A549 (cell line): Measurements from ENCODE around the gene HMG20B. TPM values are rescaled to one million over a fixed set of nuclear protein-coding genes. Genes with fewer than 3 reads are reported as not detected.

Experiments
- ATAC-seq, 2 experiments: fragments of 200-7000 bp in 1 of 2; fragments of >200 bp in 1 of 2; cut with Nextera tagmentation in 1 of 2; cut with Tn5 transposase in 1 of 2; 3 replicates each; pipeline versions ENCODE4 v1.8.0 to v1.9.1; 2018 to 2020; ENCODE audit warnings: mild to moderate bottlenecking in 1 of 2, moderate library complexity in 1 of 2
- CTCF ChIA-PET: fragments of 300-600 bp; sonication (Branson Sonifier 250); formaldehyde crosslinking; extraction: SDS; loops from one replicate; lab custom pipeline; 2021; ENCODE audit warnings: antibody characterized with exemption, inconsistent platforms; lab: Yijun Ruan, JAX
- POLR2A ChIA-PET: fragments of 350-600 bp; formaldehyde crosslinking; extraction: SDS; loops from one replicate; lab custom pipeline; 2021; ENCODE audit warnings: antibody characterized with exemption, inconsistent platforms; lab: Yijun Ruan, JAX
- DNase-seq, 2 experiments: peaks; one replicate each; pipeline versions ENCODE4 v3.0.0 to v3.0.0-alpha.2; 2011 to 2016; ENCODE audit warnings: low read depth in 1 of 2, low spot score in 1 of 2
- FAIRE-seq: peaks from 2 replicates; lab custom pipeline; 2011; peaks lifted over from hg19 to GRCh38; lab: Jason Lieb, UNC
- H3K27ac ChIP-seq, 2 experiments: fragments of >200 bp; sonication (Bioruptor Twin); formaldehyde crosslinking; 3 replicates each; pipeline ENCODE4 v1.5.1; 2016 to 2017
- H3K4me1 ChIP-seq: fragments of >200 bp; sonication (Bioruptor Twin); formaldehyde crosslinking; 3 replicates; pipeline ENCODE4 v1.6.1; 2016
- H3K4me2 ChIP-seq: fragments of >200 bp; sonication (Bioruptor Twin); formaldehyde crosslinking; 3 replicates; pipeline ENCODE4 v1.6.1; 2016
- H3K4me3 ChIP-seq: fragments of >200 bp; sonication (Bioruptor Twin); formaldehyde crosslinking; 3 replicates; pipeline ENCODE4 v1.5.1; 2016
- H3K9me3 ChIP-seq: fragments of >200 bp; sonication (Bioruptor Twin); formaldehyde crosslinking; 3 replicates; pipeline ENCODE4 v1.6.1; 2016
- EHF ChIP-seq: fragments of 250-450 bp; sonication (Bioruptor Pico); IDR thresholded peaks from 2 replicates; pipeline ENCODE4 v1.5.0; 2020; ENCODE audit warnings: mild to moderate bottlenecking
- EHMT2 ChIP-seq: fragments of 200-600 bp; sonication (generic); IDR thresholded peaks from 2 replicates; pipeline ENCODE4 v1.6.1; 2016; ENCODE audit warnings: antibody characterized with exemption, low read depth, mild to moderate bottlenecking, moderate library complexity
- ESRRA ChIP-seq: fragments of 150-350 bp; IDR thresholded peaks from 2 replicates; pipeline ENCODE4 v1.6.1; 2014; ENCODE audit warnings: mild to moderate bottlenecking, low read length, borderline replicate concordance
- FOSB ChIP-seq: fragments of 250-450 bp; sonication (Bioruptor Pico); IDR thresholded peaks from 2 replicates; pipeline ENCODE4 v1.5.0; 2020; ENCODE audit warnings: mild to moderate bottlenecking, moderate library complexity
- FOSL2 ChIP-seq, 2 experiments: fragments of 450-650 bp in 1 of 2; fragments of >200 bp in 1 of 2; sonication (Bioruptor Twin) in 1 of 2; formaldehyde crosslinking; IDR thresholded peaks; 2 replicates each; pipeline versions ENCODE4 v1.5.0 to v1.6.1; 2016 to 2020; ENCODE audit warnings: mild to moderate bottlenecking in 1 of 2, moderate library complexity in 1 of 2
- HOXB5 ChIP-seq: fragments of 250-450 bp; sonication (Bioruptor Pico); IDR thresholded peaks from 2 replicates; pipeline ENCODE4 v1.5.0; 2020; ENCODE audit warnings: mild to moderate bottlenecking, moderate library complexity
- KDM1A ChIP-seq: fragments of 200-600 bp; sonication (generic); IDR thresholded peaks from 2 replicates; pipeline ENCODE4 v1.6.1; 2016; ENCODE audit warnings: low read depth, mild to moderate bottlenecking
- KDM5A ChIP-seq: fragments of 200-600 bp; sonication (generic); IDR thresholded peaks from 2 replicates; pipeline ENCODE4 v1.6.1; 2016; ENCODE audit warnings: antibody characterized with exemption, mild to moderate bottlenecking
- PBX3 ChIP-seq: IDR thresholded peaks from 2 replicates; pipeline ENCODE4 v1.6.1; 2012
- PHF8 ChIP-seq: fragments of 200-600 bp; sonication (generic); IDR thresholded peaks from 2 replicates; pipeline ENCODE4 v1.6.1; 2016; ENCODE audit warnings: low read depth, mild to moderate bottlenecking, antibody characterized with exemption, moderate library complexity, borderline replicate concordance
- POLR2A ChIP-seq: IDR thresholded peaks from 2 replicates; pipeline ENCODE4 v1.6.1; 2012; ENCODE audit warnings: mild to moderate bottlenecking, low read length
- RAD21 ChIP-seq, 2 experiments: fragments of >200 bp in 1 of 2; sonication (Bioruptor Twin) in 1 of 2; formaldehyde crosslinking in 1 of 2; IDR thresholded peaks in 1 of 2; conservative IDR thresholded peaks in 1 of 2; 2 replicates in 1 of 2; 3 replicates in 1 of 2; pipeline ENCODE4 v1.6.1; 2012 to 2018; ENCODE audit warnings: inconsistent platforms in 1 of 2
- RFX5 ChIP-seq: fragments of 450-650 bp; IDR thresholded peaks from 2 replicates; pipeline ENCODE4 v1.7.1; 2014; ENCODE audit warnings: antibody characterized with exemption, mild to moderate bottlenecking, moderate library complexity
- RNF2 ChIP-seq: fragments of 200-600 bp; sonication (generic); IDR thresholded peaks from 2 replicates; pipeline ENCODE4 v1.6.1; 2016; ENCODE audit warnings: low read depth, mild to moderate bottlenecking, antibody characterized with exemption, moderate library complexity, borderline replicate concordance
- TFCP2L1 ChIP-seq: fragments of 250-450 bp; sonication (Bioruptor Pico); IDR thresholded peaks from 2 replicates; pipeline ENCODE4 v1.5.0; 2021; ENCODE audit warnings: mild to moderate bottlenecking
- TP53 ChIP-seq: fragments of 250-450 bp; sonication (Bioruptor Pico); IDR thresholded peaks from 2 replicates; pipeline ENCODE4 v1.5.0; 2021; ENCODE audit warnings: mild to moderate bottlenecking, moderate library complexity
- WGBS: methylation state at CpG from one replicate; pipeline ENCODE4 v1.1.6; 2017; ENCODE audit errors: missing lambda C conversion rate; 5-methylcytosine and 5-hydroxymethylcytosine counted together
- polyA plus RNA-seq, 4 experiments: library from polyadenylated mRNA; depleted of rRNA in 3 of 4; stranded (reverse); fragments of >200 nt; fragmentation: RNase III in 1 of 4; extraction: RNeasy Plus Mini Kit Qiagen cat#74134 plus additional on column Dnase treatment in 1 of 4; gene quantifications; 2 replicates in 3 of 4; 3 replicates in 1 of 4; pipeline ENCODE4 v1.2.3, GENCODE V29; 2011 to 2017
- TF ChIP-seq, protein P1 (sequence below): fragments of 200-600 bp; sonication (generic); IDR thresholded peaks from 2 replicates; pipeline ENCODE4 v1.6.1; 2016; ENCODE audit warnings: antibody characterized with exemption, mild to moderate bottlenecking, moderate library complexity

The HMG20B gene
- polyA plus RNA-seq, 2 of the 4 experiments (the other 2 are of a cell fraction) = 24.2 to 47.1 TPM

DNA sequence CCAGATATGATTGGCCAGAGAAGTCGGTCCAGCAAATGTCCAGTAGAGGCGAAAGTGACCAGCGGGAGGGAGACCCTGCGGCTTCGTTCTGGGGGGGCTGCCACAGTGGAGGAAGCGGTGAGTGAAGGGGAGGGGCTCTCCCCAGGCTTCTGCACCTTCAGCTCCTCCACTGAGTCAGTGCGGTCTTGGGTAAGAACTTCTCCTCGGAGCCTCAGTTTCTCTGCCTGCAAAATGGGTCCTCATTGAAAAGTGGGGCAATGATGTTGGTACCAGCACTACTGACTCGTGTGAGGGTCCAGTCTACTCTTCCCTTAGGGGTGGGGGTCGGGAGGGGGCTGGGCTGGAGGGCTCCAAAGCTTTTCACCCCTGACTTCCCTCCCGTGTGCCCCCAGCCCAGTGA, 16.7 kb downstream of the HMG20B start:
- Histone ChIP-seq H3K4me1 (peaks cover 11% of the 10 kb centered on the region; the same call in 1 of the 3 replicates), H3K4me2 (no peak overlapping the region), H3K27ac (no peak overlapping the region), H3K9me3 (peaks cover 8% of the 10 kb centered on the region; the same call in 2 of the 3 replicates), H3K4me3 (no peak overlapping the region)
- WGBS = 64% methylated on average over 10 of the region's 11 CpGs
- POLR2A ChIA-PET = no interaction called here
- no peak for FAIRE-seq
- no peak for DNase-seq
- TF ChIP-seq FOSL2 (IDR thresholded peaks at IDR 0.05) (no peak), FOSL2 (CRISPR knock-in tag; IDR thresholded peaks at IDR 0.05) (no peak), ESRRA (no peak), KDM1A (no peak), TP53 (CRISPR knock-in tag) (no peak), RFX5 (no peak), TFCP2L1 (CRISPR knock-in tag) (no peak), POLR2A (no peak), EHMT2 (no peak), PHF8 (no peak), HOXB5 (CRISPR knock-in tag) (no peak), PBX3 (no peak), RNF2 (no peak), FOSB (CRISPR knock-in tag) (no peak), EHF (no peak), KDM5A (no peak), RAD21 (conservative IDR thresholded peaks at IDR 0.05 in 1 of 2, IDR thresholded peaks at IDR 0.05 in 1 of 2) (no peak)
- ATAC-seq = no peak
- CTCF ChIA-PET = interaction anchor here (1.1 to 1.8 kb wide), 3 partner anchors 10 to 45 kb away, joined by 3 to 4 read pairs (median 3); no protein-coding TSS in a partner anchor

DNA sequence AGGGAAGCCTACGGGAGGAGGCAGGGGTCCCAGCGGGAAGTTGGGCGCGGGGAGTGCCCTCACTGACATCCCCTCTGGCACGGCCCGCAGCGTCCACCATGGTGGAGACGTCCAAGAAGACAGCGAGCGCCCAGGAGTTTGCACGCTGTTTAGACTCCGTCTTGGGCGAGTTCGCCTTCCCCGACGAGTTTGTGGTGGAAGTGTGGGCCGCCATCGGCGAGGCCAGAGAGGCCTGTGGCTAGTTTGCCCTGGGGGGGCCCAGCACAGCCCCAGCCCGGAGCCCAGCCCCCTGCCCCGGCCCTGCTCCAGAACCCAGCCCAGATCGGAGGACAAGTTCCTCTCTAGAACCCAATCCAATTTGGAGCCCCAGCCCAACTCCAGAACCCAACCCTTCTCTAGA, 17.2 kb downstream of the HMG20B start:
- ChIA-PET POLR2A (no interaction called here), CTCF (interaction anchor here (1.8 kb wide), 1 partner anchor 11 kb away, joined by 4 read pairs; no protein-coding TSS in a partner anchor)

More for the DNA sequence above, 17.2 kb downstream of the HMG20B start:
- TF ChIP-seq, protein P1, sequence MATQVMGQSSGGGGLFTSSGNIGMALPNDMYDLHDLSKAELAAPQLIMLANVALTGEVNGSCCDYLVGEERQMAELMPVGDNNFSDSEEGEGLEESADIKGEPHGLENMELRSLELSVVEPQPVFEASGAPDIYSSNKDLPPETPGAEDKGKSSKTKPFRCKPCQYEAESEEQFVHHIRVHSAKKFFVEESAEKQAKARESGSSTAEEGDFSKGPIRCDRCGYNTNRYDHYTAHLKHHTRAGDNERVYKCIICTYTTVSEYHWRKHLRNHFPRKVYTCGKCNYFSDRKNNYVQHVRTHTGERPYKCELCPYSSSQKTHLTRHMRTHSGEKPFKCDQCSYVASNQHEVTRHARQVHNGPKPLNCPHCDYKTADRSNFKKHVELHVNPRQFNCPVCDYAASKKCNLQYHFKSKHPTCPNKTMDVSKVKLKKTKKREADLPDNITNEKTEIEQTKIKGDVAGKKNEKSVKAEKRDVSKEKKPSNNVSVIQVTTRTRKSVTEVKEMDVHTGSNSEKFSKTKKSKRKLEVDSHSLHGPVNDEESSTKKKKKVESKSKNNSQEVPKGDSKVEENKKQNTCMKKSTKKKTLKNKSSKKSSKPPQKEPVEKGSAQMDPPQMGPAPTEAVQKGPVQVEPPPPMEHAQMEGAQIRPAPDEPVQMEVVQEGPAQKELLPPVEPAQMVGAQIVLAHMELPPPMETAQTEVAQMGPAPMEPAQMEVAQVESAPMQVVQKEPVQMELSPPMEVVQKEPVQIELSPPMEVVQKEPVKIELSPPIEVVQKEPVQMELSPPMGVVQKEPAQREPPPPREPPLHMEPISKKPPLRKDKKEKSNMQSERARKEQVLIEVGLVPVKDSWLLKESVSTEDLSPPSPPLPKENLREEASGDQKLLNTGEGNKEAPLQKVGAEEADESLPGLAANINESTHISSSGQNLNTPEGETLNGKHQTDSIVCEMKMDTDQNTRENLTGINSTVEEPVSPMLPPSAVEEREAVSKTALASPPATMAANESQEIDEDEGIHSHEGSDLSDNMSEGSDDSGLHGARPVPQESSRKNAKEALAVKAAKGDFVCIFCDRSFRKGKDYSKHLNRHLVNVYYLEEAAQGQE = no peak
- FAIRE-seq (no peak), ATAC-seq (no peak), DNase-seq (no peak)
- H3K9me3 ChIP-seq = peaks cover 8% of the 10 kb centered on the region; the same call in 2 of the 3 replicates
- H3K4me1 ChIP-seq = peaks cover 11% of the 10 kb centered on the region; the same call in 1 of the 3 replicates
- no peak overlapping the region for H3K4me2 ChIP-seq
- H3K4me3 ChIP-seq = no peak overlapping the region
- no peak overlapping the region for H3K27ac ChIP-seq
- 84% methylated on average over 18 of the region's 22 CpGs for WGBS
